Peyer's patch (tissue), 4 donors: ENCODE measurements around the gene CDH2.

ENCODE experiments used
- POLR2A ChIP-seq, 2 donors: fragments of 450-650 bp; IDR thresholded peaks; one replicate each; pipeline ENCODE4 v1.5.1; 2017; ENCODE audit warnings: antibody characterized with exemption in 2 of 2, mild to moderate bottlenecking in 2 of 2, moderate library complexity in 2 of 2
- TF ChIP-seq, protein P1 (sequence below), 6 experiments: fragments of 450-650 bp in 4 of 6; fragments of 200-600 bp in 2 of 6; sonication (generic) in 1 of 6; IDR thresholded peaks; one replicate each; pipeline ENCODE4 v1.5.1; 2017 to 2019; ENCODE audit warnings: antibody characterized with exemption in 6 of 6, mild to moderate bottlenecking in 3 of 6, moderate library complexity in 1 of 6

DNA sequence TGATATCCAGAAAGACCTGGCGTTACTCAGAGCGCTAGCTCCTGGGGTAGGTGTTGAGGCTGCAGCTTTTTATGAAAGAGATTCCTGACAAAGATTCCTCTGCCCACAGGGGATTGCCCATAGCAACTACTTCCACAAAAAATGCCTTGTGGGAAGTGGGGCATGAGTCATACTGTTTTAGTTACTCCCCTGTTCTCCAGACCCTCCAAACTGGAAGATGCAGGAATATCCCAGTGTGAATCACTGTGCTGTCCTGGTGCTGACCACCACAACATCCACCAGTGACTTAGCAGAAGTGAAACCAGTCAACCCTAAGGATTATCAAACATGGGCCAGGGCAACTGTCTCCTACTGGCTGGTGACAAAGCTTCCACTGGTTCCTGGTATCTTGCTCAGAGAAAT is 61.8 kb downstream of the CDH2 start:
- TF ChIP-seq, protein P1, sequence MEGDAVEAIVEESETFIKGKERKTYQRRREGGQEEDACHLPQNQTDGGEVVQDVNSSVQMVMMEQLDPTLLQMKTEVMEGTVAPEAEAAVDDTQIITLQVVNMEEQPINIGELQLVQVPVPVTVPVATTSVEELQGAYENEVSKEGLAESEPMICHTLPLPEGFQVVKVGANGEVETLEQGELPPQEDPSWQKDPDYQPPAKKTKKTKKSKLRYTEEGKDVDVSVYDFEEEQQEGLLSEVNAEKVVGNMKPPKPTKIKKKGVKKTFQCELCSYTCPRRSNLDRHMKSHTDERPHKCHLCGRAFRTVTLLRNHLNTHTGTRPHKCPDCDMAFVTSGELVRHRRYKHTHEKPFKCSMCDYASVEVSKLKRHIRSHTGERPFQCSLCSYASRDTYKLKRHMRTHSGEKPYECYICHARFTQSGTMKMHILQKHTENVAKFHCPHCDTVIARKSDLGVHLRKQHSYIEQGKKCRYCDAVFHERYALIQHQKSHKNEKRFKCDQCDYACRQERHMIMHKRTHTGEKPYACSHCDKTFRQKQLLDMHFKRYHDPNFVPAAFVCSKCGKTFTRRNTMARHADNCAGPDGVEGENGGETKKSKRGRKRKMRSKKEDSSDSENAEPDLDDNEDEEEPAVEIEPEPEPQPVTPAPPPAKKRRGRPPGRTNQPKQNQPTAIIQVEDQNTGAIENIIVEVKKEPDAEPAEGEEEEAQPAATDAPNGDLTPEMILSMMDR (IDR thresholded peaks at IDR 0.05), result no peak
- TF ChIP-seq POLR2A (IDR thresholded peaks at IDR 0.05), result no peak
